Hematopoietic multipotent progenitor cell treated with erythropoietin and hydrocortisone succinate and interleukin-3 and kit ligand, for 17 days (in vitro differentiated cells): Measurements from ENCODE around the gene ANTXR2.
"Not testable (repeated sequence)": the region's sequence is repeated elsewhere in the genome, so short reads cannot be mapped to it uniquely, and the experiment has no call there.

Experiments used
- DNase-seq: peaks from one replicate; pipeline ENCODE4 v3.0.0-alpha.2; 2015; ENCODE audit warnings: low spot score

ANTXR2 gene

DNA sequence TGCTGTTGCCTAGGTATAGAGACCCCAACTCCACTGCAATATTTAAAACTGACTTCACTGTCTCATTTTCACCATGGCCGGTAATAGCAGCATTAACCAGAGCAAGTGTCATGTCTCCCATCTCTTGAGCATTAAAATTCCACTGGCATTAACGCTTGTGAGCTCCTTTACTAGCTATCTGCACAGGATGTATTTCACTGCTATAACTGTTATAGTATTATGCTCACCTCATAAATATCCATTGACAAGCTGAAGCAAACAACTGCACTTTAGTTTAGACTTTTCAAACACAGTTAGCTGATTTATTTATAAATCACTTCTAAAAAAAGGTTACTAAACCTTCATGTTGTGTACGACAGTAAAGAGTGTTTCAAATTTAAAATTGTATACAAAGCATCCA lies 157.8 kb downstream of the ANTXR2 start:
- DNase-seq, result no peak

- DNase-seq, result no peak
Observed at GRCh38 chr4:79913581-79913980, 159.4 kb downstream of the ANTXR2 start.

DNA sequence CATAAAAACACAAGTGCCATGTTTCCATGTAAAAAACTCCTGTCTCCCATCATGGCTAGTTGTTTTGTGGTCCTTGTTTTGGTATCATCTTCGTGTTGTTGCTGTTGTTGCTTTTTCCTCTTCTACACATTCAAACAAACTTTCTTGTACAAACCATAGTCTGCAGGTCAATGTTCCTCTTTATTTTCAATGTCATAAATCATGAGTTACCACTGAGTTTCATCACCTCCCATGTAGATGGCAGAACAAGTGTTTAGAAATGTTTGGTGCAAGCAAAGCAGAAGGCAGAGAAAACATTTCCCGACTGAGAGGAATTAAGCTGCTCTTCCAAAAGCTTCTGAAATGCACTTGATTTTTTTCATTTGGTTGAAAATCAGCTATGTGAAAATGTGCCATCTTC lies 166.0 kb downstream of the ANTXR2 start:
- no peak for DNase-seq

- no peak for DNase-seq
Observed at GRCh38 chr4:79906303-79906702, 166.7 kb downstream of the ANTXR2 start.

DNA sequence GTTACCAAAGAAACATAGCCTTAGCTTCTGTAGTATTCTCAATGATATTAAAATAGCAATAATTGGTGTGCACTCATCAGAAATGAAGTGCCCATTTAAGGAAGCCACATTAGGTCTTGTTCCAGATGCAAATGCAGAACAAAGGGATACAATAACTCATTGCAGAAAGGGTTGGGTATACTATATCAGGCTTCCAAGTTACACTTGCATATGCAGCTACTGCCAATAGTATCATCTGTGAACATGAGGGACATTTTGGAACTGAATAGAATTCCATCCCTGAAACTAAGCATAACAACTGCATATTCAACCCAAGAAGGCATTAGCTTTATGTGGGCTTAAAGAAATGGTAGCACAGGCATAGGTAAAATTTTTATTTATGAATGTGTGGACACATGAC lies 167.8 kb downstream of the ANTXR2 start:
- no peak for DNase-seq

GRCh38 chr4:79904331-79904730 lies 168.7 kb downstream of the ANTXR2 start:
- DNase-seq, result no peak

GRCh38 chr4:79900182-79900581 lies 172.8 kb downstream of the ANTXR2 start:
- DNase-seq, result no peak

GRCh38 chr4:79899481-79899880 lies 173.5 kb downstream of the ANTXR2 start:
- no peak for DNase-seq

DNA sequence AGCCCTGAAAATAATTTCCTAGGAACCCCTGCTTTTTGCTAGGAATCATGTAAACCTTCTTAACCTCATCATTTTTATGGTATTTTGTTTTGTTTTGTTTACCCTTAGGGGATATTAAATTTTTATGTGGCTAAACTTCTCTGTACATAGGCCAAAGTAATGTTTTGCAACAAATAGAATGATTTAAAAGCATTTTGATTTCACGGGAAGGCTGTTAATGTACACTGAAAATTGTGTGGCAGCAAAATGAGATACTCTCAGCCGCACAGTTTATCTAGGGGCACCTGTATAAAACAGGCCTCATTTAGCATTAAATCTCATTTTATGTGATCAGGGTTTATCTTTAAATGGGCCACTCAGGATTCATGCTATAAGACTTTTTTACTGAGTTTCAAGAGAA lies 175.0 kb downstream of the ANTXR2 start:
- DNase-seq, result no peak

- DNase-seq, result no peak
Observed at GRCh38 chr4:79897174-79897573, 175.9 kb downstream of the ANTXR2 start.

- DNase-seq, result no peak
Observed at GRCh38 chr4:79893456-79893855, 179.6 kb downstream of the ANTXR2 start.

DNA sequence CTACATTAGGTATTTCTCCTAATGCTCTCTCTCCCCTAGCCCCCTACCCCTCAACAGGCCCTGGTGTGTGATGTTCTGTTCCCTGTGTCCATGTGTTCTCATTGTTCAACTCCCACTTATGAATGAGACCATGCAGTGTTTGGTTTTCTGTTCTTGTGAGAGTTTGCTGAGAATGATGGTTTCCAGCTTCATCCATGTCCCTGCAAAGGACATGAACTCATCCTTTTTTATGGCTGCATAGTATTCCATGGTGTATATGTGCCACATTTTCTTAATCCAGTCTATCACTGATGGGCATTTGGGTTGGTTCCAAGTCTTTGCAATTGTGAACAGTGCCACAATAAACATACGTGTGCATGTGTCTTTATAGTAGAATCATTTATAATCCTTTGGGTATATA lies 184.0 kb downstream of the ANTXR2 start:
- DNase-seq, result not testable (repeated sequence)

DNA sequence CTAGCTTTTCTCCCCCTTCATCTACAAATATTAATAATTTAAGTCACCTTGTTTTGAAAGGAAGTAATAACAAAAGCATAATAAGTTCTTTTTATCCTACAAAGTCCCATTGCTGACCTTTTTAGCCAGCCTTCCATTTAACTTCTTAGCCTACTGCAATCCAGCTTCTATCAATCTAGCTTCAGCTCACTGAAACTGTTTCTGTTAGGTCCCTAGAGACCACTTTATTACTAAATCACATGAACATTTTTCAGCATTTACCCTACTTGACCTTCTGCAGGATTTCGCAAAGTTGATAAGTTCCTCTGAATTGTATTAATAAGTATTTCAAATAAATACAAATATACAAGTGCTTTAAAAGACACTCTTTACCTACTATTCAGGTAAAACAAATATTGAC lies 186.5 kb downstream of the ANTXR2 start:
- DNase-seq, result no peak

DNA sequence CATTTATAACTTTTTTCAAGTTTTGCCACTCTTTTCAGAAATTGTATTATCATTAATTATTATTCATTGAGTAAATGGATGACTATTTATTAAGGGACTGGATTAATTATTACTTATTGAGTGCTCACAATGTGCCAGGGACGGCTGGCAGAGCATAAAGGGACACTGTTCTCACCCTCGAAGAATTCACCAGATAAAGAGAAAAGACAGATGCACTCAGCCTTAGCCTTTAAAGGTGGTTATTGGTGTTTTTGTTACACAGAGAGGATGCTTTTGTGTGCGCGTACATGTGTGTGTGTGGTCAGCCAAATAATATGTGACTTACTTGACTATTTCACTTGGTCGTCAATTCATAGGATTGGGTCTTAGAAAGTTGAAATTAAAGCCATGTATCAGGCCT lies 187.0 kb downstream of the ANTXR2 start:
- no peak for DNase-seq

DNA sequence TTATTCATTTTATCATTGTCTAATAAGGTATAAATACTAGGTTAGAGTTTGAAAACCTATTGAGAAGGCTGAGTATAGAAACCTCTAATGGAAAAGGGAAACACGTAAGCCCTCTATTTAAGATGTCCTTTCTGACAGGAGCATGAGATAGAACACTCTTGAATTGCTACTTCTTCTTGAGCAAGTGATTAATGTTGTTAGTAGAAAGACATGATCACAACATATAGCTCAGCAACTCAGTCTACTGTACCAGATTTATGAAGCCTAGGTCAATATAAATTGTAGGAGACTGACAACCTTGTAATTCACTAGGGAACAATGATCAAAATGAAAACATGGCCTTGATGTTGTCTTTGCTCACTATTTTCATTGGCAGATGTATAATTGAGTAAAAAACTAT lies 189.7 kb downstream of the ANTXR2 start:
- DNase-seq, result no peak

DNA sequence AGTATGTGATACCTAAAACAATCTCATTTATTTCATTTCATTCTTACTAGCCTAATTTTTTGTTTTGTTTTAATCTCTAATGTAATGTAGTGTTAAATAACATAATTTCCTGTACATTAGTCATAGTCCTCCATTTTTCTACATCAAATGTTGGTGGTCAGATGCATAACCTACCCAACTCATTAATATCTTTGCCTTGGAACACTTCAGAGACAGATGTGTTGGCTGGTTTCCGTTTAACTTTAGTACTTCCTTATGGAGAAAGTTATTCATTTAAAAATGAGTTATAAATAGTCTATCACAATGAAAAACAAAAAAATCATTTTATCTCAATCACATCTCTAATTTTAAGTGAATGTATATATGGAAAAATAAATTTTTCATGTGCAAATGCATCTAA lies 190.2 kb downstream of the ANTXR2 start:
- DNase-seq, result no peak

DNA sequence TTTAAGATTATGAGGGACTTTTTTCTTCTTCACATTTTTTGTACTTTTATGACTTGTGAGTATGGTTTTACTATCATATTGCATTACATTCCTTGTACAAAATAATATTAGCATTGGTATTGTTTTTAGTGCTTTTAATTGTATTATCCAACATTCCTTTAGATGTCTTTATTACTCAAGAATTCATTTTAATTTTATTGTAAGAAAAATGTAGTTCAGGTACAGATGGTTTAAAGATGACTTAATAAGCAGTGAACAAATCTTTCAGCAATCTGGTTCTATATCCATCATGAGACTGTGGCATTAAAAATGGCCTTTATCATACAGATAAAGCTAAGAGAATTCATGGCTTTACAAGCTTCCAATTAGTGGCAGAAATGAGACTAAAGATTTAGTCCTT lies 191.6 kb downstream of the ANTXR2 start:
- no peak for DNase-seq

GRCh38 chr4:79877511-79877910 lies 195.5 kb downstream of the ANTXR2 start:
- no peak for DNase-seq

DNA sequence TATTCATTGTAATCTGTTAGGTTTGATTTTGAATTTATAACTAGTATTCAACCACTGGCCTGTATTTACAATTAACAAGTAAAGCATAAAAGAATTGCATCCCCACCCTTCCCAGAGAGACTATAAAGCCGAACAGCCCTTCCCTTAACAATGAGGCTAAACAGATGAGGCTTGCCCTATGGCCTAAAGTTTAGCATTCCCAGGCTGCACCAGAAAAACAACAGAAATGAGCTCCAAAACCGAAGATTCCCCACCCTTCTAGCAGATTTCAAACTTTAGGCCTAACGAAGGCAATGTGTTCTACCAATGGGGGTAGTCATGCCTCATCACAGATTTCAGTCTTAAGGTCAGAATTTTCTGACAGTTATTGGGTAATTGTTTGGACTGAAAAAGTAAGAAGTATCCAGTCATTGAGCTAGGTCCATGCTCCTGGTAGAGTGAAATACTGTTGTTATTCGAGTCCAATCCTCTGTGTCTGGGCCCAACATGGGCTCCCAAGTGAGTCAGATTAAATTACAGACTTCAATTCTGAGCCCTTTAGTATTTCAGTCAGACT lies 197.6 kb downstream of the ANTXR2 start:
- DNase-seq, result no peak

DNA sequence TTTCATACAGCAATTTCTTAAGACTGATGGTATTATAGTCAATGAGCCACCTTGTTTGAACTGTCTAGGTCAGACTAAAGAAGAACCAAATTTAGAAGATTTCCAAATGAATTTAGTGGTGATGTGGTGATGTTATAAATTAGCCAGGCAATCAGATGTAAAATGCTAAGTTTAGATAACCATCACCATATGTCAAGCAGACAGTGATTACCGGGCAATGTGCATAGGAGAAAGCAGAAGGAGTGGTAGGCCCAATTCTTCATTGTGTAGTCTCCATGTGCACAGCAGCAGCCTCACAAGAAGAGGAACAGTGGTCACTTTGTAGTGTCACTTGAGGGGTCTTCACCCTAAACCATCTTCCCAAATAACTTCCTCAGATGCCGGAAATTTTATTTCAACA lies 198.8 kb downstream of the ANTXR2 start:
- no peak for DNase-seq

DNA sequence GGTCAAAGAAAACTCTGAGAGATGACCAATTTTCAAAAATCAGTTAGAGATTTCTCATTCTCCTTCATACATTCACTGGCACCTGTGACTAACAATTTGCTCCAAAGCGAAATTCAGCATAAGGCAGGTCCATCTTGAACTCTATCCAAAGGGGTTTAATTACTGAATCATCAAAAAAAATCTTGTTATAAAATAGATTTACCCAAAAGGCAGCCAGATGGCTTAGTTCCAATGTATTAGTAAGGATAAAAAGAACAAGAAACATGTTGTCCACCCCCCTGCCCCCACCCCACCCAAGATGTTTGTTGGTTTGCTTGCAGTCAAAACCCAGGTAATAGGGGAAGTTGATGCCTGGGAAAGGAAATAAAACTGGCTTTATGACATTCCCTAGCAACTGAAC lies 200.3 kb downstream of the ANTXR2 start:
- no peak for DNase-seq

GRCh38 chr4:79871961-79872360 lies 201.1 kb downstream of the ANTXR2 start:
- DNase-seq, result no peak

DNA sequence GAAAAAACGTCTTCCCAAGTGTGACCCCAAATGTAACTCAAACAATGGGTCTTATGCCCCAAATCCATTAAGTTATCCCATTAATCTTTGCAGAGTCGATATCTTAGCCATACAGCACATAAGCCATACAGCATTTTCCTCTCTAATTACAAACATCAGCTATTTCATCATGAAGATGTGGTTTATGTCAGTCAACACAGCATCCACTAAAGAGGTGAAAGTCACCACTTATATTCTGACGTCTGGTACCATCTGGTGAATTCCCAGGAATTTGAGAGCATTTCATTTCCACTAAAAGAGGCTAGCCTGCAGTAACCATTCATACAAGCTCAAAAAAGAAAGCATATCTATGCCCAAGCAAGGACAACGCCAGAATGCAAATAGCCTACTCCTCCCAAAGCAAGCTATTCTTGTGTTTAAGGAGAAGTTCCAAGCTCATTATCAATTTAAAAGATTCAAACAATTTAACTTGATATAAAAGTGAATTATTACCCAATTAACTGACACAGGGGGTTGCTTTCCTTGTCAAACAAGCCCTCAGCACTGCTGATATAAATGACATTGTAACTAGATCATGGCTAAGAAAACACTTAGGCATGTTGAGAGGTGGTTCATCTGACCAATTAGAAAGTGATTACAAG lies 203.3 kb downstream of the ANTXR2 start:
- no peak for DNase-seq

- no peak for DNase-seq
Observed at GRCh38 chr4:79865201-79865597, 207.8 kb downstream of the ANTXR2 start.
